ENCODE results near the gene MTHFD1L. TPM values are rescaled to one million over a fixed set of nuclear protein-coding genes. Genes with fewer than 3 reads are reported as not detected.

The MTHFD1L gene
- total RNA-seq, 3 donors from 2014 or later (not counting 1 experiment from before 2014, with no cell fraction given): 3.8 to 4.5 (median 4.3) TPM

DNA sequence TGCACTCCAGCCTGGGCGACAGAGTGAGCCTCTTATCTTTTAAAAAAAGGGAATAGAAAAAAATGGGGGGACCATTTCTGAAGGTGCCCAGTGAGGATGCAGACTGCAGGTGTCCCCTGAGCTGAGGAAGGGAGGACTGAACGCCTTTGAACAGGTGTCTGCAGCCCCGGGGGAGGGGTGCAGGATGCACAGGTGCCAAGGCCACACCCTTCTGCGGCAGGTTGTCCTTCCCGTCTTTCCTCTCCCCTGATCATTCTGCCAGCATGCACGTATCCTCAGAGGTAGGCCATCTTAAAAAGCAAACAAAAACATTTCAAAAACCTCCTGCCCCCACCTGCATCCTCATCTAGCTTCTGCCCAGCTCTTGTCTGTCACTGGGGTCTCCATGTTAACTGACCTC is 101.3 kb downstream of the MTHFD1L start:
- intact Hi-C loops (cut with micrococcal nuclease): no loop called here
- TF ChIP-seq, protein P1, sequence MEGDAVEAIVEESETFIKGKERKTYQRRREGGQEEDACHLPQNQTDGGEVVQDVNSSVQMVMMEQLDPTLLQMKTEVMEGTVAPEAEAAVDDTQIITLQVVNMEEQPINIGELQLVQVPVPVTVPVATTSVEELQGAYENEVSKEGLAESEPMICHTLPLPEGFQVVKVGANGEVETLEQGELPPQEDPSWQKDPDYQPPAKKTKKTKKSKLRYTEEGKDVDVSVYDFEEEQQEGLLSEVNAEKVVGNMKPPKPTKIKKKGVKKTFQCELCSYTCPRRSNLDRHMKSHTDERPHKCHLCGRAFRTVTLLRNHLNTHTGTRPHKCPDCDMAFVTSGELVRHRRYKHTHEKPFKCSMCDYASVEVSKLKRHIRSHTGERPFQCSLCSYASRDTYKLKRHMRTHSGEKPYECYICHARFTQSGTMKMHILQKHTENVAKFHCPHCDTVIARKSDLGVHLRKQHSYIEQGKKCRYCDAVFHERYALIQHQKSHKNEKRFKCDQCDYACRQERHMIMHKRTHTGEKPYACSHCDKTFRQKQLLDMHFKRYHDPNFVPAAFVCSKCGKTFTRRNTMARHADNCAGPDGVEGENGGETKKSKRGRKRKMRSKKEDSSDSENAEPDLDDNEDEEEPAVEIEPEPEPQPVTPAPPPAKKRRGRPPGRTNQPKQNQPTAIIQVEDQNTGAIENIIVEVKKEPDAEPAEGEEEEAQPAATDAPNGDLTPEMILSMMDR (IDR thresholded peaks at IDR 0.05): no peak
- Mint-ChIP-seq H3K36me3 (no peaks in the 10 kb centered on the region), H3K4me3 (no peak overlapping the region), H3K9me3 (no peaks in the 10 kb centered on the region), H3K27ac (no peak overlapping the region), H3K4me1 (no peaks in the 10 kb centered on the region), H3K27me3 (ENCODE audit: low read depth in 2 of 2) (no peaks in the 10 kb centered on the region)
- H3K4me1 ChIP-seq (ENCODE audit: control insufficient read depth, insufficient read depth, low read length): no peaks in the 10 kb centered on the region
- H3K4me3 ChIP-seq (ENCODE audit: low read length): no peak overlapping the region
- H3K27ac ChIP-seq (ENCODE audit: low read length): no peak overlapping the region
- H3K9me3 ChIP-seq (ENCODE audit: control insufficient read depth, insufficient read depth, low read length): no peaks in the 10 kb centered on the region
- H3K36me3 ChIP-seq (ENCODE audit: control insufficient read depth, insufficient read depth, low read length): peaks cover 2% of the 10 kb centered on the region
- no peaks in the 10 kb centered on the region for H3K27me3 ChIP-seq (ENCODE audit: control insufficient read depth, insufficient read depth, low read length)
- ATAC-seq: no peak
- 78% methylated on average over 6 of the region's 6 CpGs for WGBS (ENCODE audit: insufficient coverage)
- no peak for DNase-seq

DNA sequence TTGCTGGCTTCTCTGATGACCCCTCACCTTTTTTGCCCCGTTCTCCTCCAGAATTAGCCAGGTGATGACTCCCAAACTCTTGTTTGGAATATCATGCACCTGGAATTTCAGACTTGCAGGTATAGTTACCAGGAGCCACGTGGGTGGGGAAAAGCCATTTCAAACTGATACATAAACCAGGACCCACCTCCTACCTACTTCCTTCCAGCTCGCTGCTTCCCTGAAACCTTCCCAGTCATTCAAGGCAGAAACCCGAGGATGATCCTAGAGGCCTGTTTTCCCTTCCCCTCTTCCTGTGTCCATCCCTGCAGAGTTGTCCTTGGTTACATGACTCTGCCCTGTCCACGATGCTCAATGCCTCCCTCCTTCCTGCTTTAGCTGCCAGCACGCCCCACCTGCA is 101.9 kb downstream of the MTHFD1L start:
- Mint-ChIP-seq H3K27me3 (ENCODE audit: low read depth in 2 of 2) (no peaks in the 10 kb centered on the region), H3K9me3 (no peaks in the 10 kb centered on the region), H3K4me1 (no peaks in the 10 kb centered on the region), H3K4me3 (no peak overlapping the region), H3K27ac (no peak overlapping the region), H3K36me3 (no peaks in the 10 kb centered on the region)
- TF ChIP-seq, protein P1 (IDR thresholded peaks at IDR 0.05): no peak
- no peaks in the 10 kb centered on the region for H3K4me1 ChIP-seq (ENCODE audit: control insufficient read depth, insufficient read depth, low read length)
- peaks cover 2% of the 10 kb centered on the region for H3K36me3 ChIP-seq (ENCODE audit: control insufficient read depth, insufficient read depth, low read length)
- DNase-seq (no peak), ATAC-seq (no peak)
- H3K27me3 ChIP-seq (ENCODE audit: control insufficient read depth, insufficient read depth, low read length): no peaks in the 10 kb centered on the region
- H3K9me3 ChIP-seq (ENCODE audit: control insufficient read depth, insufficient read depth, low read length): no peaks in the 10 kb centered on the region
- no peak overlapping the region for H3K27ac ChIP-seq (ENCODE audit: low read length)
- intact Hi-C loops (cut with micrococcal nuclease): no loop called here
- 95% methylated on average over 6 of the region's 6 CpGs for WGBS (ENCODE audit: insufficient coverage)
- H3K4me3 ChIP-seq (ENCODE audit: low read length): no peak overlapping the region

DNA sequence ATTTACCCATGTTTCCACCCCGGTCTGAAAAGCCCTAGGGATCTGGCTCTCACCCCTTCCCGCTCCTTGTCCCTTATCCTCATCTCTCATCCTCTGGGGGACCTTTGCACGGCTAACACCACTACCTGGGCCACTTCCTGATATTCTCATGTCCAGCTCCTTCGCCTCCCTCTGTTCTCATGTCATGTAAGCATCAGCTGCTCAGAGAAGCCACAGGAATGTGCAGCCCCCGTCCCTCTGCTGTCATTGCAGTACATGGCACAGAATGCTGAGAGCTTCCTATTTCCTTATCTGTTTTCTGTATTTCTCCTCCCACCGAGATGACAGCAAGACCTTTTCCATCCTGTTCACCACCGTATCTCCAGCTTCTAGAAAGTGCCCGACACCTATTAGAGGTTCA is 102.4 kb downstream of the MTHFD1L start:
- no peak overlapping the region for H3K4me3 ChIP-seq (ENCODE audit: low read length)
- ATAC-seq: no peak
- Mint-ChIP-seq H3K27me3 (ENCODE audit: low read depth in 2 of 2) (no peaks in the 10 kb centered on the region), H3K9me3 (no peaks in the 10 kb centered on the region), H3K27ac (no peak overlapping the region), H3K36me3 (no peaks in the 10 kb centered on the region), H3K4me1 (no peaks in the 10 kb centered on the region), H3K4me3 (no peak overlapping the region)
- no peaks in the 10 kb centered on the region for H3K27me3 ChIP-seq (ENCODE audit: control insufficient read depth, insufficient read depth, low read length)
- no peak overlapping the region for H3K27ac ChIP-seq (ENCODE audit: low read length)
- DNase-seq: no peak
- no peaks in the 10 kb centered on the region for H3K4me1 ChIP-seq (ENCODE audit: control insufficient read depth, insufficient read depth, low read length)
- intact Hi-C loops (cut with micrococcal nuclease): no loop called here
- TF ChIP-seq, protein P1 (IDR thresholded peaks at IDR 0.05): no peak
- peaks cover 2% of the 10 kb centered on the region for H3K36me3 ChIP-seq (ENCODE audit: control insufficient read depth, insufficient read depth, low read length)
- WGBS (ENCODE audit: insufficient coverage): 93% methylated on average over 5 of the region's 8 CpGs
- H3K9me3 ChIP-seq (ENCODE audit: control insufficient read depth, insufficient read depth, low read length): no peaks in the 10 kb centered on the region

DNA sequence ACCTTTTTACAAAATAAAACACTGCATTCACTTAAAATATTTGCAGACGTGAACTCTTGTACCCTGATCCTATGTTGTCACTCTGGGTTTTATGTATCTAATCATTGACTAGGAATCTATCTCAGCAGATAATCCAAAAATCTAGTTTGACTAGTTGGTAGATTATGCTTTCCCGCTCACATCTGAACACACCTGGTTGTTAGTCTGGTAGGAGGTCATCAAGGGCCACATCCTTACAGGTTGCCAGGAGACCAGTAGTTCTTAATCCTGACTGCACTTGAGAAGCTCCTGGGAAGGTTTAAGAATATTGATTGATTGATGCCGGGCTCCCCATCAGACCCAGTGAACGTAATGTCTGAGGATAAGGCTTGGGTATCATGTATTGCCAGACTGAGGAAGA is 104.4 kb downstream of the MTHFD1L start:
- Mint-ChIP-seq H3K36me3 (no peaks in the 10 kb centered on the region), H3K4me1 (no peaks in the 10 kb centered on the region), H3K27ac (no peak overlapping the region), H3K9me3 (no peaks in the 10 kb centered on the region), H3K27me3 (ENCODE audit: low read depth in 2 of 2) (no peaks in the 10 kb centered on the region), H3K4me3 (no peak overlapping the region)
- TF ChIP-seq, protein P1 (IDR thresholded peaks at IDR 0.05): no peak
- intact Hi-C loops (cut with micrococcal nuclease): no loop called here
- ATAC-seq: no peak
- Histone ChIP-seq H3K36me3 (ENCODE audit: control insufficient read depth, insufficient read depth, low read length) (no peaks in the 10 kb centered on the region), H3K27ac (ENCODE audit: low read length) (no peak overlapping the region), H3K4me3 (ENCODE audit: low read length) (no peak overlapping the region), H3K4me1 (ENCODE audit: control insufficient read depth, insufficient read depth, low read length) (no peaks in the 10 kb centered on the region), H3K9me3 (ENCODE audit: control insufficient read depth, insufficient read depth, low read length) (no peaks in the 10 kb centered on the region), H3K27me3 (ENCODE audit: control insufficient read depth, insufficient read depth, low read length) (no peaks in the 10 kb centered on the region)
- 100% methylated on average over 3 of the region's 4 CpGs for WGBS (ENCODE audit: insufficient coverage)
- DNase-seq: no peak
